GM21528 (cell line): ENCODE data around the gene ARHGAP26.

Source experiments
- ATAC-seq: cut with Tn5 transposase; IDR thresholded peaks from one replicate; pipeline ENCODE4 v1.9.1; 2021; ENCODE audit warnings: mild to moderate bottlenecking, moderate library complexity; ENCODE audit not compliant: unreplicated experiment, low FRiP score

The ARHGAP26 gene

GRCh38 chr5:142844866-142845265 lies 74.7 kb downstream of the ARHGAP26 start:
- no peak for ATAC-seq

GRCh38 chr5:142845402-142845921 lies 75.3 kb downstream of the ARHGAP26 start:
- peak; percentile 47 for ATAC-seq

DNA sequence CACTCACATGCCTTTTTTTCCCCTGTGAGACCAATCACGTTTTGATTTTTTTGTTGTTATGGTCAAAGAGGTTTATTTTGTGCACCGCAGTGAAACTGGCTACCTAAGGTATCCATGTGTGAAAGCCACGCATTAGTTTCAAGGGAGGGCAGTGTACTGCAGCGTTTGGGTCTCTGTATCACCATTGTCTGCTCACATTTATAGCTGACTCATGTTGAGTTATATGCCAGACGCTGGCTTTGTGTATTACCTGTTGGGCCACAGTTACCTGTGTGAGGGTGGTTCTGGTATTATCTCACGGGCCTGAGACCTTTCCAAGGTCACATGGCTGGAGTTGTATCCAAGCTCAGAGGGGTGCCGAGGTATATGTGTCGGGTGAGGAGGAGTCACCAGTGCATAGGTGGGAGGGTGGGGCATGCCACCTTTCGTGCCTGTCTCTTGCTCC lies 75.8 kb downstream of the ARHGAP26 start:
- ATAC-seq, result peak; percentile 50

DNA sequence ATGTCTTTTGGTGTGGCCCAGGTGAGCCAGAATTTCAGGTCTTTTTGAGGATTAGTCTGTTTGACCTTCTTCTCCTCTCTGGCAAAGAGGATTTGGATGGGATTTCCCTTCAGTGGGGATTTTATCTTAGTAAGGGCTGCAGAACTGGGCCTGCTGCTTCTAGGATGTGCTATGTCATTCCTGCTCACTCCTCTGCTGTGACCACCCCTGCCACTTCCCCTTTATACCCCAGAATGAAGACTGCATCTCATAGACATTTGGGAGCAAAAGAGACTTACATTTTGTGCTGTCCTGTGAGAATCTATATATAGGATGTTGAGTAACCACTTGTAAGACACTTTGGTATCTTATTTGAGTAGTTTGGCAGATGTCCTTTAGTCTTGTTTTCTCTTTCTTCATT lies 76.2 kb downstream of the ARHGAP26 start:
- ATAC-seq, result no peak

DNA sequence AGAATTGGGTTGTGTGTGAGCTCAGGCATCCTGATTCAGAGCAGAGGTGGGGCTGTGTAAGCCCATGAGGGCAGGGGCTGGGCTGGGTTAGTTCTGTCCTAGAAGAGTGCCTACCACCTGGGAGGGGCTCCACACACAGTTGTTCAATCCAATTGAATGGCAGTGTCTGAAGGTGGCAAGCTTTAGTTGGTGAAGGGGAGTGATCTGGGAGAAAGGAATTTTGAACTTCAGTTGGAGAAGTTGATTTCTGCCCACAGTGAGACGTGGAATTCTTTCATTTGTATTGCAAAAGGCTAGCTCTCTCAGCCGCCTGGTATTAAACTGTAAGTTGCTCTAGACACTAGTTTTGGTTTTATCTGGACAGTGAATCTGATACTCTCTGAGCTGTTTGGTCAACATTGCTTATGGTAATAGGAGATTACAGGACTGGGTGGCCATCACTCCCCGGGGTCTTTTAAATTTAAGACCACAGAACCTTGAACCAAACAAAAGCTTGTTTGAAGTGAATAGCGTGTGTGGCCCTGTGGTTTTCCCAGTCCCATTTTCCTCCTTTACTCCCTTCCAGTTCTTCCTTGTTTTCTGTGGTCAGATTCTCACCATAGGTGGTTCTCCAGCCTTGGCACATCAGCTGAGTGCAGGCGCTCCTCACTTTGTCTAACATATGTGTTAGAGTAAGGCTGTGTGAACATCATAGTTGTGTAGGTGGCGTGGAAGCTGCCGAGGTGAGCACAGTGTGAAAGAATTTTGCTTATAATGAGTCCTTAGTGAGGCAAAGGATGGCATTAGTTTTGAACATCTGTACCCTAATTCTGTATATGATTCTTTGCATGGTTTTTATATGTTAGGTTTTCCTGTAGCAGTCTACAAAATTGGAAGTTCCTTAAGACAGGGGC lies 78.0 kb downstream of the ARHGAP26 start:
- ATAC-seq, result no peak

DNA sequence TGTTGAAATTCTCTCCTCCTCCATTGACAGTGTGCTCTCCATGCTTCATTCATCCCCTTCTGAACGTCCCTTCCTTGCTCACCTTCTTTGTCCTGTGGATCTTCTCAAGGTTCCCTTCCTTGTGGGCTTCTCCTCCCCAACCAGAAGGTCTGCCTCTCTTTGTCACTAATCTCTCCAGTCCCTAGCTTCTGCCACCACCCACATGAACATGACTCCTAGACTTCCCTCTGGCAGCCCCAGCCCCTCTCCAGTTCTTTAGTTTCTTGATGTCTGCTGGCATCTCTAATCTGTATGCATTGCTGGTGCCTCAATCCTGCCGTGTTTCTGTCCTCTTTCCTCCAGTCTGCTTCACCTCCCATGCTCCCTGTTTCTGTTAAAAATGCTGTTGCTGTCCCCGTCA lies 79.3 kb downstream of the ARHGAP26 start:
- ATAC-seq, result no peak

DNA sequence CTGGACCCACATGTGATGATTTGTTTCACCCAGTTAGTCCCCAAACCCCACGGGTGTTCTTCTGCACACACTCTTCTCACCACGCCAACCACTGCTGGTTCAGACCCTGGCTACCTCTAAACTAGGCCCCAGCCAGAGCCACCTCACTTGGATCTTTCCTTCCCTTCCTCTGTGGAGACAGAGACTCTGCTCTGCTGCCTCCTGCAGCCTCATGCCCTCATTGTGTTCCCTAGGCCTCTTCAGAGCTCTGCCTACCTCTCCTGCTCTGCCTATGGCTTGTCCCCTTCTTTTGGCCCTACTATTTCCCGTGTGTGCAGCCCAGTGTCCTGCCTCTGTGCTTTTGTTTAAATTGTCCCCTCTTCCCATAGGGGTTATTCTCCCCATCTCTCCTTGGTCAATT lies 79.7 kb downstream of the ARHGAP26 start:
- ATAC-seq, result no peak

GRCh38 chr5:142851731-142852130 lies 81.6 kb downstream of the ARHGAP26 start:
- no peak for ATAC-seq

- no peak for ATAC-seq
Observed at GRCh38 chr5:142852416-142853198, 82.4 kb downstream of the ARHGAP26 start.

DNA sequence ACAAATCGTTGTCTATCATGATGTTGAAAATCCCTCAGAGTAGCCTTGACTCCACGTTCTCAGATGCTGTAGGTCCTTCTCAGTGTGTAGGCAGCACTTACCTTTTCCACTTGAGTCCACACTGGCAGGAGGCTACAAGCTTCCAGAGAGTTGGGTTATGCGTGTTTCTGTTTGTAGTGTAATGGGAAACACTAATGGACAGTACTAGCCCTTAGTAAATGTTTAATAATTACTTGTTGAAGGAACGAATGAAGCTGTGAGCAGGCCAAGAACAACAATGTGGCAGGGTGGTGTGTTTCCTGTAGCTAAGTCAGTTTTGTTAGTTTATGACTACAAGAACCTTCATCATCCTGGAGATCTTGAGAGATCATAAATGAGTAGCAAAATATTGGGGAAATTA lies 83.5 kb downstream of the ARHGAP26 start:
- ATAC-seq, result no peak

DNA sequence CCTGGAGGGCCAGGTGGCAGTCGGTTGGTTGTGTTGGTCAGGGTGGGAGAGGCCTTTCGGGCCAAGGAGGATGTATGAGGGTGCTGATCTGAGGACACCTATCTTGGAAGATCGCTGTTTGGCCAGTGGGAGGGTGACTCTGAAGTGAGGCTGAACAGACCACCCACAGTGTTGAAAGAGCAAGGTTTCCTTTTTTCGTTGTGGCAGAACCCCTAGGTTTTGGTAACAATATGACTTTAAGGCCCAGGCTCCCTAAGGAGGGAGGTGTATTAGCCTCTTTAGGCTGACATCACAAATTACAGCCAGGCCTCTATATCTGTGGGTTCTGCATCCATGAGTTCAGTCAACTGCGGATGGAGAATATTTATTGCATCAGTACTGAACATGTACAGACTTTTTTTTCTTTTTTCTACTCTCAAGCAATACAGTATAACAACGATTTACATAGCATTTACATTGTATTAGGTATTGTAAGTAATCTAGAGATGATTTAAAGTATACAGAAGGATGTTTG lies 86.1 kb downstream of the ARHGAP26 start:
- no peak for ATAC-seq

GRCh38 chr5:142857405-142857804 lies 87.2 kb downstream of the ARHGAP26 start:
- ATAC-seq, result no peak

DNA sequence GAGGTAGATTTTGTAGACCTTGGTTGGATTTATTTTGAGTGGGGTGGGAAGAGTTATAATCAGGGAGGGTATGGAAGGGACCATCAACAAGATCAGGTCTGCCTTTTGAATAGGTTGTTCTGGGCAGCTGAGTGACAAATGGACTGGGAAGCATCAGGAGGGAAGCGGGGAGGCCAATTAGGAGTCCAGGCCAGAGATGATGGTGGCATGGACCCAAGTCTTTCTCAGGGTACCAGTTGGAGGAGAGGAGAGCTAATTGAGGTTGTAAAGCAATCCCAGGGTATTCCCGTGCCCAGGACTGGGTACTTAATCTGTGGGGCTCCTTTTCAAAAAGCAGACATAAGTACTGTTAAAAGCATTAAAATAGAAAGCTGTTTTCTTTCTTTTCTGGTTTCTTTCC lies 88.9 kb downstream of the ARHGAP26 start:
- no peak for ATAC-seq

DNA sequence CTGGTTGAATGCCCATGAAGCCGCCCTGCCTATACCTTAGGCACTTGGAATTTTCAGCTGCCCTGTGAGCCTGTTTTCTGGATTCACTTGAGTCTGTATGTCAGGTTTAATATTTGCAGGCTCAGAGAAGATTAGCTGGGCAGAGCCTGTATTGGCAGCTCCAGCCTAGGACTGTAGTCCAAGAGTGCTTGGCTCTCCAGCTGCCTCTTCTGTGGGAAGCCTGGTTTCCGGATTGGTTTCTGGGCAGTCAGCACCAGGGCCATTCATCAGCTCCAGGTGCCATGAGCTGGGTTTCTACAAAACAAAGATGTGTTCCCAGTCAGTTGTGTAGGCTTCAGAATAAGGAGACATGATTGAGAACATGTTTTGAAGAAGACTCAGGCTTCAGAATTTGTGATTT lies 90.1 kb downstream of the ARHGAP26 start:
- ATAC-seq, result no peak

GRCh38 chr5:142861011-142861410 lies 90.8 kb downstream of the ARHGAP26 start:
- ATAC-seq, result no peak

DNA sequence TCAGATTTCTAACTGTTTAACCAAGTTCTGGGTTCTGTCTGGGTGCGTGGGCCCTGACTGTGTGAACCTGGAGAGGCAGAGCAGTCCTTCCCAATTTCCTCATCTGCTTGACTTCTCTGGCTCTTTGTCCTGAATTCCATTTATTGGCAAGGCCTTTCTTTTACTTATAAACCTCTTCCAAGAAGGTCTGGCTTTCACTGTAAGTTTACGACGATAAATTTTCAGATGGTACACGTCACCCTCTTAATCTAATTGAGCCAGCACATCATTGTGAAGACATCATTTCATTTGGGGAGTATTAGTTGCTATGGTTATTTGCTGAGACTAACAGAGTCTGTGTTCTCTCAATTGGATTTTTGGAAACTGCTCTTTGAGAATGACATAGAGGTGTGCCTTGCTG lies 92.4 kb downstream of the ARHGAP26 start:
- no peak for ATAC-seq

DNA sequence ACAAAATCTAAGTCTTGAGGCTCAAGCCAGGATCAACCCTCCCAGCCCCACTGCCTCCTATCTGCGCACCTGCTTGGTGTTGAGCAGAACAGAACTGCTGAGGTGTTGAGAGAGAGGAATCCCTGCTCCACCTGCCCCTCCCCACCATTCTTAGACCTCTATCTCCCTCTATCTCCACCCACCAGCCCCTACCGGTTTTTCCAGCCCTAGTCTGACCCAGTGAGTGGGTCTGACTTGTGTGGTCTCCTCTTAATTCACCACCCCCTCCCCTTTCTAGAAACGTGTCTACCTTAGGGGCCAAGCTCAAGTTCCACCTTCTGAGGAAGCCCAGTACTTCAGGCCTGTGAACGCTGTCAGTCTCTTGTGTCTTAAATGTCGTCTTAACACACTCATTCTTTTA lies 93.7 kb downstream of the ARHGAP26 start:
- no peak for ATAC-seq

DNA sequence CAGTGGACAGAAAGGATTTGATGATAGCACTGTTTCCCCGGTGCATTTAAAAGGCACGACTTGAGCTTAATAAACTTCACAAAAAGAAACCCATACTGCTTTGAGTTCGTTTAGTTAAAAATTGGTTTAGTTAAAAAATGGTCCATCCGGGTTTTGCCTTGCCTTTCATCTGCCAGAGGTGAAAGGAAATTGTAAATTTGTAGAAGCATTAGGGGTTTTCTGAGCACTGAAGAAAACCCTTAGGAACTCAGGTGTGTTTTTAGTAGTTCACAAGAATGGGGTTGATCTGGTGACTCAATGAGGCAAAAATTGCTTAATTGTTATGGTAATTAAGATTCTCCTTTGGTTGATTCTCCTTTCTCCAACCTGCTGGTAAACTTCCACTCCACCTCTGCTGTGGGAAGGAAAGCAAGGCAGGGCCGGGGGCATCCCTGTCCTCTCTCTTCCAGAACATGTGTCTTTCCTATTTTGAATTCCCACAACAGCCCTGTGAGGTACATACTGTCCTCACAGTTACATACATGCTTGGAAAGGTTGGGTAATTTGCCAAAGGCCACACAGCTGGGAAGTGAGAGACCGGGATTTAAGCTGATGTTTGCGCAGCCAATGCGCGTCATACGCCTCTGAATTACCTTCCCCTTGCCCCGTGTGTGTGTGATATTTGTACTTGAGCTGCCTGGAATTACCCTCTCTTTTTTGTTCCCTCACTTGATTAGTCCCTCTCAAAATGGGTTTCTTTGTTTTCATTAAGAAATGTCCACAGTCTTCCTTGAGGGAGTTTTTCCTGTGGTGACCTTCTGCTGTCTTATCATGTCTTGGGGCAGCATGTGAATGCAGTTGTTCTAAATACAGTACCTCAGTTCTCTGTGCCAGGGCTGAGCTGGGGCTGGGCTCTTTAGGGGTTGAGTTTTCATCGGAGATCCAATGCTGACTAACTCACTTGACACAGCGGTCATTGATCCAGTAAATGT lies 94.4 kb downstream of the ARHGAP26 start:
- ATAC-seq, result no peak

DNA sequence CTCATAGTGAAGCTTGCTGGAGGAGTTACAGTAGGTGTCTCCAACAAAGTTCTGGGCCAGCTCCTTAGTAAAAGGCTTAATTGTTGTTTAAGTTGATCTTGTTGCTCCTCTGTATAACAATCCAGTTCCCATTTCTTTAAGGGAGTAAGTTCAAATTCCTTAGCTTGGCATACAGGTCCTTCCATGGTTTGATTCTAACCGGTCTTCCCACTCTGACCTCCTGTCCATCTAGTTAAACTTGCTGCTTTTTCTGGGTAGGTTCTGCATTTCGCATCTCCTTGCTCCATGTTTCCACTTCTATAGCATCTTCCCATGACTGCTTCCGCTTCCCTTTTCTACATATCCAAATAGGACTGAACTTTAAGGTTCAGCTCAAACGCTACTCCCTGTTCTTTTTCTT lies 95.5 kb downstream of the ARHGAP26 start:
- ATAC-seq, result no peak
